ENCODE measurements around the gene PITPNC1. TPM values are rescaled to one million over a fixed set of nuclear protein-coding genes. Genes with fewer than 3 reads are reported as not detected.
"Not testable (repeated sequence)": the region's sequence is repeated elsewhere in the genome, so short reads cannot be mapped to it uniquely, and the experiment has no call there.

Gene PITPNC1
- total and polyA plus RNA-seq, 2 experiments from 2014 or later: 5.8 to 7.3 TPM

GRCh38 chr17:67624886-67625656 lies 248.0 kb downstream of the PITPNC1 start:
- Histone ChIP-seq H3K4me3 (no peak overlapping the region), H3K4me1 (ENCODE audit: insufficient read depth) (no peaks in the 10 kb centered on the region), H3K4me2 (ENCODE audit: unreplicated experiment) (no peak overlapping the region), H3K36me3 (ENCODE audit: low read depth) (no peaks in the 10 kb centered on the region), H3K27ac (no peak overlapping the region), H4K20me1 (ENCODE audit: insufficient read depth) (no peaks in the 10 kb centered on the region), H3K27me3 (replicated peaks; ENCODE audit: insufficient read depth) (no peaks in the 10 kb centered on the region), H3K79me2 (ENCODE audit: insufficient read depth) (no peaks in the 10 kb centered on the region), H3K9ac (no peak overlapping the region), H3F3A (ENCODE audit: insufficient read depth) (peaks cover 7% of the 10 kb centered on the region; the same call in 1 of the 2 replicates), H3K9me2 (ENCODE audit: insufficient read depth) (no peaks in the 10 kb centered on the region), H2AFZ (no peak overlapping the region), H3K9me3 (ENCODE audit: low read depth) (no peaks in the 10 kb centered on the region)
- TF ChIP-seq EZH2phosphoT487 (IDR thresholded peaks at IDR 0.05; ENCODE audit: insufficient read depth, low read depth): no peak
- TF ChIP-seq EZH2 (IDR thresholded peaks at IDR 0.05; ENCODE audit: insufficient read depth, poor library complexity, severe bottlenecking): no peak
- in situ Hi-C loops (cut with MboI): loop anchor here (10.0 kb wide), 1 partner anchor 250 kb away; the partner anchor contains the start of gene PITPNC1
- no peak for DNase-seq
- WGBS, 2 experiments (ENCODE audit: low coverage in 1 of 2, low lambda C conversion rate in 2 of 2, missing lambda C conversion rate in 2 of 2): 90 to 91% methylated on average over 11 of the region's 11 CpGs

GRCh38 chr17:67625971-67626370 lies 248.9 kb downstream of the PITPNC1 start:
- Histone ChIP-seq H3K27ac (no peak overlapping the region), H3K36me3 (ENCODE audit: low read depth) (no peaks in the 10 kb centered on the region), H3K4me1 (ENCODE audit: insufficient read depth) (no peaks in the 10 kb centered on the region), H3K79me2 (ENCODE audit: insufficient read depth) (no peaks in the 10 kb centered on the region), H2AFZ (no peak overlapping the region), H4K20me1 (ENCODE audit: insufficient read depth) (no peaks in the 10 kb centered on the region), H3K9me2 (ENCODE audit: insufficient read depth) (no peaks in the 10 kb centered on the region), H3K9ac (no peak overlapping the region), H3F3A (ENCODE audit: insufficient read depth) (peaks cover 7% of the 10 kb centered on the region; the same call in 1 of the 2 replicates), H3K4me2 (ENCODE audit: unreplicated experiment) (no peak overlapping the region), H3K9me3 (ENCODE audit: low read depth) (no peaks in the 10 kb centered on the region), H3K27me3 (replicated peaks; ENCODE audit: insufficient read depth) (no peaks in the 10 kb centered on the region), H3K4me3 (no peak overlapping the region)
- 96% methylated on average over 4 of the region's 4 CpGs for WGBS, 2 experiments (ENCODE audit: low coverage in 1 of 2, low lambda C conversion rate in 2 of 2, missing lambda C conversion rate in 2 of 2)
- no peak for DNase-seq
- in situ Hi-C loops (cut with MboI): loop anchor here (10.0 kb wide), 1 partner anchor 251 kb away; the partner anchor contains the start of gene PITPNC1
- TF ChIP-seq EZH2 (IDR thresholded peaks at IDR 0.05; ENCODE audit: insufficient read depth, poor library complexity, severe bottlenecking) (no peak), EZH2phosphoT487 (IDR thresholded peaks at IDR 0.05; ENCODE audit: insufficient read depth, low read depth) (no peak)

- Histone ChIP-seq H3K4me1 (ENCODE audit: insufficient read depth) (no peaks in the 10 kb centered on the region), H2AFZ (no peak overlapping the region), H3K36me3 (ENCODE audit: low read depth) (peaks cover 5% of the 10 kb centered on the region; the same call in 1 of the 2 replicates), H3K9ac (no peak overlapping the region), H3K4me3 (no peak overlapping the region), H3K27me3 (replicated peaks; ENCODE audit: insufficient read depth) (no peaks in the 10 kb centered on the region), H3K27ac (no peak overlapping the region), H3K9me3 (ENCODE audit: low read depth) (no peaks in the 10 kb centered on the region), H3F3A (ENCODE audit: insufficient read depth) (peaks cover 7% of the 10 kb centered on the region; the same call in 1 of the 2 replicates), H3K4me2 (ENCODE audit: unreplicated experiment) (no peak overlapping the region), H3K9me2 (ENCODE audit: insufficient read depth) (no peaks in the 10 kb centered on the region), H4K20me1 (ENCODE audit: insufficient read depth) (no peaks in the 10 kb centered on the region), H3K79me2 (ENCODE audit: insufficient read depth) (no peaks in the 10 kb centered on the region)
- TF ChIP-seq EZH2phosphoT487 (IDR thresholded peaks at IDR 0.05; ENCODE audit: insufficient read depth, low read depth) (no peak), EZH2 (IDR thresholded peaks at IDR 0.05; ENCODE audit: insufficient read depth, poor library complexity, severe bottlenecking) (no peak)
- in situ Hi-C loops (cut with MboI): loop anchor here (10.0 kb wide), 1 partner anchor 254 kb away; the partner anchor contains the start of gene PITPNC1
- DNase-seq: peak; percentile 25
- WGBS, 2 experiments (ENCODE audit: low coverage in 1 of 2, low lambda C conversion rate in 2 of 2, missing lambda C conversion rate in 2 of 2): 82 to 83% methylated on average over 8 of the region's 8 CpGs
Measured at GRCh38 chr17:67628580-67629013, 251.5 kb downstream of the PITPNC1 start.

- peak overlapping the region; percentile 33; the same call in 1 of the 2 replicates for H3K9ac ChIP-seq
- no peaks in the 10 kb centered on the region for H3K79me2 ChIP-seq (ENCODE audit: insufficient read depth)
- WGBS, 2 experiments (ENCODE audit: low coverage in 1 of 2, low lambda C conversion rate in 2 of 2, missing lambda C conversion rate in 2 of 2): 5 to 6% methylated on average over 4 of the region's 4 CpGs
- peaks cover 7% of the 10 kb centered on the region; the same call in 1 of the 2 replicates for H3F3A ChIP-seq (ENCODE audit: insufficient read depth)
- peak overlapping the region; percentile 43 for H3K4me2 ChIP-seq (ENCODE audit: unreplicated experiment)
- no peaks in the 10 kb centered on the region for H4K20me1 ChIP-seq (ENCODE audit: insufficient read depth)
- H3K27me3 ChIP-seq (replicated peaks; ENCODE audit: insufficient read depth): no peaks in the 10 kb centered on the region
- TF ChIP-seq EZH2 (IDR thresholded peaks at IDR 0.05; ENCODE audit: insufficient read depth, poor library complexity, severe bottlenecking) (no peak), EZH2phosphoT487 (IDR thresholded peaks at IDR 0.05; ENCODE audit: insufficient read depth, low read depth) (no peak)
- DNase-seq: peak; percentile 86
- H3K9me2 ChIP-seq (ENCODE audit: insufficient read depth): no peaks in the 10 kb centered on the region
- no peaks in the 10 kb centered on the region for H3K4me1 ChIP-seq (ENCODE audit: insufficient read depth)
- peak overlapping the region; percentile 63 for H2AFZ ChIP-seq
- no peaks in the 10 kb centered on the region for H3K9me3 ChIP-seq (ENCODE audit: low read depth)
- in situ Hi-C loops (cut with MboI): loop anchor here (10.0 kb wide), 1 partner anchor 255 kb away; the partner anchor contains the start of gene PITPNC1
- H3K27ac ChIP-seq: peak overlapping the region; percentile 20
- 0 out of 2 replicates have a peak overlapping the region, but pooled peaks have one; percentile 6 for H3K4me3 ChIP-seq
- H3K36me3 ChIP-seq (ENCODE audit: low read depth): peaks cover 5% of the 10 kb centered on the region; the same call in 1 of the 2 replicates
Measured at GRCh38 chr17:67629971-67630320, 252.9 kb downstream of the PITPNC1 start.

DNA sequence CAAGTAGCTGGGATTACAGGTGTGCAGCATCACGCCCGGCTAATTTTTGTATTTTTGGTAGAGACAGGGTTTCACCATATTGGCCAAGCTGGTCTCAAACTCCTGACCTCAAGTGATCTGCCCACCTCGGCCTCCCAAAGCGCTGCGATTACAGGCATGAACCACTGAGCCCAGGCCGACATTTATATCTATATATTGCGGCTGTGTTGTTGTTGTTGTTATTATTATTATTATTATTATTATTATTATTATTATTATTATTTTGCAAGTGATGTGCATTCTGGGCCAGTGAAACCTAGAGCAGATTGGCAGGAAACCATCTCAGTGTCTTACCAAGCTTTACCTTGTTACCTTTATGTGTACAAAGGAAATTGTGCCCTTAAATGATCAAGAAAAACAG lies 253.8 kb downstream of the PITPNC1 start:
- H3K79me2 ChIP-seq (ENCODE audit: insufficient read depth); H3K9me3 ChIP-seq (ENCODE audit: low read depth); H3K27me3 ChIP-seq (replicated peaks; ENCODE audit: insufficient read depth); H2AFZ ChIP-seq; H3K4me3 ChIP-seq; H3F3A ChIP-seq (ENCODE audit: insufficient read depth); DNase-seq; in situ Hi-C loops (cut with MboI); H3K27ac ChIP-seq; H3K4me2 ChIP-seq (ENCODE audit: unreplicated experiment); H3K4me1 ChIP-seq (ENCODE audit: insufficient read depth); H4K20me1 ChIP-seq (ENCODE audit: insufficient read depth); H3K9ac ChIP-seq; H3K9me2 ChIP-seq (ENCODE audit: insufficient read depth); H3K36me3 ChIP-seq (ENCODE audit: low read depth): not testable (repeated sequence)
- WGBS, 2 experiments (ENCODE audit: low coverage in 1 of 2, low lambda C conversion rate in 2 of 2, missing lambda C conversion rate in 2 of 2): 96% methylated on average over 7 of the region's 7 CpGs

Data from GM23248 (cell line).